Endothelial cell of umbilical vein (primary cell): Measurements from ENCODE around the gene SLC35A3.

Experiments
- CTCF ChIP-seq, 2 donors: IDR thresholded peaks; 1 replicate in 1 of 2; 2 replicates in 1 of 2; pipeline ENCODE4 v1.5.1; 2011; ENCODE audit warnings: low read length in 2 of 2, mild to moderate bottlenecking in 2 of 2, moderate library complexity in 2 of 2, control low read depth in 1 of 2, inconsistent platforms in 1 of 2, low read depth in 1 of 2; ENCODE audit not compliant: insufficient read depth in 1 of 2; ENCODE audit errors: extremely low read depth in 1 of 2
- JUN ChIP-seq: IDR thresholded peaks from 2 replicates; pipeline ENCODE4 v1.6.1; 2011; ENCODE audit warnings: borderline replicate concordance, low read depth; ENCODE audit not compliant: insufficient read length, insufficient read depth
- MAX ChIP-seq: IDR thresholded peaks from 2 replicates; pipeline ENCODE4 v1.6.1; 2011; ENCODE audit not compliant: insufficient read depth, insufficient read length
- POLR2A ChIP-seq: IDR thresholded peaks from 2 replicates; pipeline ENCODE4 v1.6.1; 2012; ENCODE audit warnings: low read depth, mild to moderate bottlenecking, control low read depth, low read length
- POLR2AphosphoS5 ChIP-seq: IDR thresholded peaks from 2 replicates; pipeline ENCODE4 v1.6.1; 2012; ENCODE audit warnings: low read depth, mild to moderate bottlenecking, control low read depth, low read length, moderate library complexity; ENCODE audit not compliant: insufficient read depth

GRCh38 chr1:100075773-100076172, 106.0 kb downstream of the SLC35A3 start:
- TF ChIP-seq CTCF (IDR thresholded peaks at IDR 0.05; ENCODE audit: extremely low read depth in 1 of 2, insufficient read depth in 1 of 2, low read depth in 1 of 2, low read length in 2 of 2) (no peak), POLR2AphosphoS5 (no peak), POLR2A (no peak), MAX (no peak), JUN (no peak)
